HepG2 (cell line): ENCODE data around the gene FAM163B. TPM values are rescaled to one million over a fixed set of nuclear protein-coding genes. Genes with fewer than 3 reads are reported as not detected.

Experiments used
- ATAC-seq: fragments of 200-7000 bp; cut with Tn5 transposase; 3 replicates; pipeline ENCODE4 v1.9.1; 2020; ENCODE audit warnings: mild to moderate bottlenecking, moderate library complexity
- BruUV-seq: library from RNA; stranded (reverse); fragments of 400-500 nt; replicated peaks from 2 replicates; lab custom pipeline; 2021; lab: Mats Ljungman, UMichigan
- CTCF ChIA-PET: fragments of 300-600 bp; formaldehyde crosslinking; extraction: SDS; loops from one replicate; lab custom pipeline; 2021; ENCODE audit warnings: low total read pairs, inconsistent platforms, low intra/inter-chr PET ratio; lab: Yijun Ruan, JAX
- POLR2A ChIA-PET: fragments of 350-600 bp; sonication (Branson Sonifier 250); formaldehyde crosslinking; loops from one replicate; lab custom pipeline; 2020; ENCODE audit warnings: antibody characterized with exemption, inconsistent platforms; lab: Yijun Ruan, JAX
- DNase-seq: peaks from one replicate; pipeline ENCODE4 v3.0.0-alpha.2; 2015; ENCODE audit warnings: low spot score
- FAIRE-seq: peaks from 3 replicates; lab custom pipeline; 2011; peaks lifted over from hg19 to GRCh38; lab: Jason Lieb, UNC
- H2AFZ ChIP-seq: one replicate; pipeline ENCODE4 v1.6.1; 2011; ENCODE audit warnings: low read length, inconsistent platforms
- H3K27ac ChIP-seq: fragments of 300-600 bp; 3 replicates; pipeline ENCODE4 v1.8.0; 2011; ENCODE audit warnings: mixed run types, mild to moderate bottlenecking, mixed read lengths, low read length, inconsistent platforms; ENCODE audit not compliant: insufficient read depth; ENCODE audit errors: extremely low read length
- H3K27me3 ChIP-seq, 2 experiments: fragments of 200-600 bp in 1 of 2; 2 replicates in 1 of 2; 3 replicates in 1 of 2; pipeline versions ENCODE4 v1.6.0 to v1.8.0; 2011; ENCODE audit warnings: low read length in 2 of 2, mild to moderate bottlenecking in 2 of 2, moderate library complexity in 2 of 2, inconsistent platforms in 1 of 2; ENCODE audit not compliant: insufficient read depth in 2 of 2, control insufficient read depth in 1 of 2
- H3K36me3 ChIP-seq, 2 experiments: fragments of 200-600 bp in 1 of 2; replicated peaks in 1 of 2; 2 replicates in 1 of 2; 3 replicates in 1 of 2; pipeline versions ENCODE4 v1.5.1 to v1.8.0; 2011; ENCODE audit warnings: low read length in 2 of 2, inconsistent platforms in 1 of 2; ENCODE audit not compliant: insufficient read depth in 2 of 2, control insufficient read depth in 1 of 2
- H3K4me1 ChIP-seq: 2 replicates; pipeline ENCODE4 v1.5.1; 2012; ENCODE audit warnings: low read length, inconsistent platforms; ENCODE audit not compliant: insufficient read depth
- H3K4me2 ChIP-seq: 2 replicates; pipeline ENCODE4 v1.6.0; 2011; ENCODE audit warnings: low read depth, low read length, inconsistent platforms
- H3K4me3 ChIP-seq, 3 experiments: fragments of 200-600 bp in 1 of 3; sonication (generic), shearing (Covaris generic) in 1 of 3; replicated peaks in 1 of 3; 2 replicates each; pipeline ENCODE4 v1.5.1; 2011 to 2016; ENCODE audit warnings: low read length in 3 of 3, inconsistent platforms in 2 of 3, low read depth in 2 of 3, mild to moderate bottlenecking in 2 of 3, control low read depth in 1 of 3, mixed read lengths in 1 of 3; ENCODE audit not compliant: insufficient read depth in 1 of 3
- H3K79me2 ChIP-seq: one replicate; pipeline ENCODE4 v1.6.1; 2011; ENCODE audit warnings: low read length, inconsistent platforms; ENCODE audit not compliant: insufficient read depth
- H3K9ac ChIP-seq: 2 replicates; pipeline ENCODE4 v1.6.0; 2011; ENCODE audit warnings: mild to moderate bottlenecking, low read depth, low read length, inconsistent platforms; ENCODE audit not compliant: insufficient read depth
- H3K9me3 ChIP-seq: 2 replicates; pipeline ENCODE4 v1.5.1; 2012; ENCODE audit warnings: mild to moderate bottlenecking, low read length
- H4K20me1 ChIP-seq: 2 replicates; pipeline ENCODE4 v1.6.0; 2011; ENCODE audit warnings: inconsistent platforms, mild to moderate bottlenecking, low read length, moderate library complexity; ENCODE audit not compliant: insufficient read depth
- CAMTA2 ChIP-seq: sonication (generic); formaldehyde crosslinking; IDR thresholded peaks from 2 replicates; pipeline ENCODE4 v1.4.0; 2020; ENCODE audit warnings: mild to moderate bottlenecking, missing genetic modification reagents, borderline replicate concordance
- CCAR2 ChIP-seq: fragments of 200-400 bp; formaldehyde crosslinking; optimal IDR thresholded peaks from 2 replicates; pipeline ENCODE3; 2018; ENCODE audit warnings: low read depth, mild to moderate bottlenecking, low read length, moderate library complexity
- DRAP1 ChIP-seq: IDR thresholded peaks from 2 replicates; pipeline ENCODE4 v1.6.1; 2016; ENCODE audit warnings: missing genetic modification reagents, missing compliant biosample characterization
- ERF ChIP-seq: IDR thresholded peaks from 2 replicates; pipeline ENCODE4 v1.6.1; 2018; ENCODE audit warnings: missing biosample characterization, missing genetic modification reagents
- HNF1B ChIP-seq: sonication (generic); formaldehyde crosslinking; IDR thresholded peaks from 2 replicates; pipeline ENCODE4 v1.5.1; 2020; ENCODE audit warnings: mild to moderate bottlenecking, moderate library complexity, missing genetic modification reagents
- JUNB ChIP-seq: sonication (generic); formaldehyde crosslinking; IDR thresholded peaks from 2 replicates; pipeline ENCODE4 v1.8.0; 2022; ENCODE audit warnings: missing genetic modification reagents, mild to moderate bottlenecking, borderline replicate concordance
- MAZ ChIP-seq, 2 experiments: sonication (generic) in 1 of 2; formaldehyde crosslinking in 1 of 2; IDR thresholded peaks; 2 replicates each; pipeline versions ENCODE4 v1.5.0 to v1.6.1; 2012 to 2020; ENCODE audit warnings: low read depth in 2 of 2, mild to moderate bottlenecking in 2 of 2, borderline replicate concordance in 1 of 2, improper control_type of control experiment in 1 of 2, low read length in 1 of 2, missing genetic modification reagents in 1 of 2, moderate library complexity in 1 of 2
- ZNF383 ChIP-seq: sonication (generic); formaldehyde crosslinking; IDR thresholded peaks from 2 replicates; pipeline ENCODE4 v1.4.0; 2020; ENCODE audit warnings: missing genetic modification reagents, mild to moderate bottlenecking, borderline replicate concordance
- WGBS: methylation state at CpG from one replicate; pipeline ENCODE4 v1.1.6; 2017; ENCODE audit warnings: low lambda C conversion rate; 5-methylcytosine and 5-hydroxymethylcytosine counted together
- in situ Hi-C: cut with HindIII; loops from 2 replicates; pipeline ENCODE4 v1.10.0; 2017; ENCODE audit warnings: low pct_unique_long_range_greater_than_20kb; ENCODE audit not compliant: extremely low pct_ligation_motif_present
- intact Hi-C: fragments of 100-400 bp; cut with micrococcal nuclease; formaldehyde crosslinking; loops from one replicate; pipeline ENCODE4 v1.10.0; 2022; ENCODE audit not compliant: unreplicated experiment
- polyA plus RNA-seq, 8 experiments: library from polyadenylated mRNA; depleted of rRNA in 3 of 8; stranded (reverse) in 7 of 8; unstranded in 1 of 8; fragments of >200 nt; fragmentation: Illumina TruSeq in 4 of 8; extraction: Trizol in 4 of 8; gene quantifications; 2 replicates each; pipeline versions ENCODE4 v1.2.1 to v1.2.3, GENCODE V29; 2011 to 2016; ENCODE audit warnings: low read depth in 4 of 8, missing spikeins in 1 of 8, mixed read lengths in 1 of 8; ENCODE audit not compliant: insufficient read depth in 1 of 8
- total RNA-seq, 5 experiments: library from RNA; depleted of rRNA; stranded (reverse); fragments of >200 nt; fragmentation: Illumina TruSeq; extraction: Trizol; gene quantifications; 2 replicates each; pipeline ENCODE4 v1.2.3, GENCODE V29; 2016; ENCODE audit warnings: low read depth in 1 of 5

The FAM163B gene
- total and polyA plus RNA-seq, 2 of the 13 experiments (the other 11 are each of a cell fraction or from before 2014, with no cell fraction given): not detected

DNA sequence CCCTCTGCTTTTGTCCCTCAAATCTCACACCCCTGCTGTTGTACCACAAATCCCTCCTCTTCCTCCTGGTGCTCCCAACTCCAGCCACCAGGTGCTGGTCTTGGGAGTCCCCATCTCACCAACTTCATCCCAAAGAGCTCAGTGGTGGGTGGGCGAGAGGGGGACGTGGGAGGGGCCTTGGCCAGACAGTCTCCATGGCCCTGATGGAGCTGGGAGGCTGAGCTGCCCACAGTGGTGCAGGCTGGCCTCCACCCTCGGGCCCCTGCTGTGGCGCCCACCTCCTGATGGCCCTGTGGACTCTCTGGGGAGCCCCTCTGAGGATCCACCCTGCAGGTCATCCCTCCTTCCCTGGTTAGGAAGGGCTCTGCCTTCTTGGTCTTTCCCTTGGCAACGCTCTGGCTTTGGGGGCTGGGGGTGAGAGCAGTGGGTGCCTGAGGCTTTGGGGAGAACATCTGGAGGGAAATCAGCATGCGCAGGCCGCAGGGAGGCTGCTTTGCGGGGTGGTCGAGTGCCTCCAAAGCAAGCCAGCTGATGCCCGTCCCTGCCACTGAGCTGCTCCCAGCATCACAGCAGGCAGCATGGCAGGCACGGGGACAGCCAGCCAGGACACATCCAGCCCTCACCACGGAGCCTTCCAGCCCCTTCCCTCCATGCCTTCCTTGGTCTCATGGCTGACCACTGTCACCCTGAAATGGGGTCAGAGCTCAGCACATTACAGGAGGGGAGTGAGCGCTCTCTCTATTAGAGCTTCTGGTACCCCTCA, 7.6 kb upstream of the FAM163B start:
- Histone ChIP-seq H3K27me3 (peaks cover 7 to 74% of the 10 kb centered on the region in 2 experiments), H3K9me3 (no peaks in the 10 kb centered on the region), H3K9ac (no peak overlapping the region), H3K4me3 (no peak overlapping the region), H2AFZ (no peak overlapping the region), H3K79me2 (no peaks in the 10 kb centered on the region), H3K36me3 (no peaks in the 10 kb centered on the region), H3K4me1 (no peaks in the 10 kb centered on the region), H4K20me1 (no peaks in the 10 kb centered on the region), H3K27ac (no peak overlapping the region), H3K4me2 (no peak overlapping the region)
- no peak for ATAC-seq
- FAIRE-seq: no peak
- ChIA-PET POLR2A (no interaction called here), CTCF (no interaction called here)
- intact Hi-C loops (no loop called here), in situ Hi-C loops (no loop called here)
- 100% methylated on average over 1 of the region's 13 CpGs for WGBS
- TF ChIP-seq ZNF383 (CRISPR knock-in tag): no peak
- TF ChIP-seq MAZ (IDR thresholded peaks at IDR 0.05; ENCODE audit: borderline replicate concordance, low read depth, low read length): no peak
- no peak for TF ChIP-seq MAZ (CRISPR knock-in tag; IDR thresholded peaks at IDR 0.05; ENCODE audit: low read depth)
- no peak for TF ChIP-seq CAMTA2 (CRISPR knock-in tag)
- TF ChIP-seq JUNB (CRISPR knock-in tag): no peak
- TF ChIP-seq HNF1B (CRISPR knock-in tag): no peak
- no peak for TF ChIP-seq ERF (CRISPR knock-in tag)
- no peak for TF ChIP-seq DRAP1 (CRISPR knock-in tag)
- TF ChIP-seq CCAR2: no peak
- no TSS peak for BruUV-seq
- DNase-seq: no peak
